Spinal cord (tissue), 10 donors: ENCODE measurements around the gene DGKQ. TPM values are rescaled to one million over a fixed set of nuclear protein-coding genes. Genes with fewer than 3 reads are reported as not detected.

Experiments
- DNase-seq, 6 donors: peaks; one replicate each; pipeline versions ENCODE4 v3.0.0 to v3.0.0-alpha.2; 2013 to 2015; ENCODE audit warnings: low spot score in 6 of 6, low read depth in 4 of 6
- H3K27ac ChIP-seq: one replicate; pipeline ENCODE4 v1.5.1; 2013; ENCODE audit warnings: low read depth, low read length, control low read depth
- H3K27me3 ChIP-seq: one replicate; pipeline ENCODE4 v1.6.1; 2013; ENCODE audit warnings: low read length; ENCODE audit not compliant: control insufficient read depth, insufficient read depth
- H3K36me3 ChIP-seq: one replicate; pipeline ENCODE4 v1.6.1; 2013; ENCODE audit warnings: low read length; ENCODE audit not compliant: control insufficient read depth, insufficient read depth
- H3K4me1 ChIP-seq: one replicate; pipeline ENCODE4 v1.6.1; 2013; ENCODE audit warnings: low read length; ENCODE audit not compliant: control insufficient read depth, insufficient read depth
- H3K4me3 ChIP-seq: one replicate; pipeline ENCODE4 v1.5.1; 2013; ENCODE audit warnings: low read depth, low read length, control low read depth
- H3K9me3 ChIP-seq: one replicate; pipeline ENCODE4 v1.6.1; 2013; ENCODE audit warnings: low read length; ENCODE audit not compliant: control insufficient read depth, insufficient read depth
- WGBS: methylation state at CpG from one replicate; pipeline ENCODE4 v1.1.5; 2013; ENCODE audit warnings: missing lambda C conversion rate; ENCODE audit not compliant: insufficient coverage; 5-methylcytosine and 5-hydroxymethylcytosine counted together
- polyA plus RNA-seq, 2 donors: library from polyadenylated mRNA; unstranded; fragments of 120-200 nt; gene quantifications; one replicate each; pipeline ENCODE4 v1.2.1, GENCODE V29; 2013; ENCODE audit not compliant: insufficient read length in 2 of 2
- total RNA-seq, 2 donors: library from RNA; depleted of rRNA in 1 of 2; stranded (reverse); fragments of 120-200 nt in 1 of 2; fragments of >200 nt in 1 of 2; gene quantifications; one replicate each; pipeline versions ENCODE4 v1.2.3 to v1.2.4, GENCODE V29; 2013 to 2014
- donor health status: healthy.

Gene DGKQ
- total and polyA plus RNA-seq, 4 donors, result 10.4 to 28.4 (median 18.4) TPM

- peaks cover 81% of the 10 kb centered on the region for H3K4me1 ChIP-seq
Measured at GRCh38 chr4:1017706-1018105, 44.3 kb upstream of the DGKQ start.

GRCh38 chr4:1017211-1017610 lies 43.8 kb upstream of the DGKQ start:
- DNase-seq, result no peak
- Histone ChIP-seq H3K27ac (no peak overlapping the region), H3K36me3 (peaks cover 72% of the 10 kb centered on the region), H3K4me1 (peaks cover 81% of the 10 kb centered on the region), H3K4me3 (no peak overlapping the region), H3K27me3 (no peaks in the 10 kb centered on the region), H3K9me3 (no peaks in the 10 kb centered on the region)
- 76% methylated on average over 14 of the region's 16 CpGs for WGBS

More at GRCh38 chr4:1017706-1018105, 44.3 kb upstream of the DGKQ start:
- H3K36me3 ChIP-seq, result peaks cover 75% of the 10 kb centered on the region
- no peaks in the 10 kb centered on the region for H3K27me3 ChIP-seq
- no peak overlapping the region for H3K4me3 ChIP-seq
- H3K9me3 ChIP-seq, result no peaks in the 10 kb centered on the region
- no peak for DNase-seq
- no peak overlapping the region for H3K27ac ChIP-seq
- WGBS, result 75% methylated on average over 11 of the region's 15 CpGs

GRCh38 chr4:1015746-1016145 lies 42.4 kb upstream of the DGKQ start:
- 76% methylated on average over 10 of the region's 10 CpGs for WGBS
- peaks cover 2% of the 10 kb centered on the region for H3K27me3 ChIP-seq
- DNase-seq, result no peak
- peak overlapping the region; percentile 86 for H3K27ac ChIP-seq
- H3K36me3 ChIP-seq, result peaks cover 61% of the 10 kb centered on the region
- peaks cover 88% of the 10 kb centered on the region for H3K4me1 ChIP-seq
- H3K4me3 ChIP-seq, result no peak overlapping the region
- no peaks in the 10 kb centered on the region for H3K9me3 ChIP-seq

- no peak for DNase-seq
- no peak overlapping the region for H3K4me3 ChIP-seq
- H3K27ac ChIP-seq, result peak overlapping the region; percentile 86
- 37% methylated on average over 8 of the region's 8 CpGs for WGBS
- peaks cover 91% of the 10 kb centered on the region for H3K4me1 ChIP-seq
- H3K9me3 ChIP-seq, result no peaks in the 10 kb centered on the region
- H3K36me3 ChIP-seq, result peaks cover 61% of the 10 kb centered on the region
- peaks cover 8% of the 10 kb centered on the region for H3K27me3 ChIP-seq
Measured at GRCh38 chr4:1015179-1015578, 41.8 kb upstream of the DGKQ start.

GRCh38 chr4:1014291-1015167 lies 41.2 kb upstream of the DGKQ start:
- Histone ChIP-seq H3K27ac (peak overlapping the region; percentile 86), H3K4me1 (peaks cover 89% of the 10 kb centered on the region), H3K27me3 (peaks cover 11% of the 10 kb centered on the region), H3K4me3 (no peak overlapping the region), H3K36me3 (peaks cover 56% of the 10 kb centered on the region), H3K9me3 (no peaks in the 10 kb centered on the region)
- WGBS, result 23% methylated on average over 28 of the region's 36 CpGs
- peak in 4 of 6 donors; percentile 61 to 91 (median 84) for DNase-seq

- H3K9me3 ChIP-seq, result no peaks in the 10 kb centered on the region
- H3K36me3 ChIP-seq, result peaks cover 50% of the 10 kb centered on the region
- peak overlapping the region; percentile 86 for H3K27ac ChIP-seq
- no peak overlapping the region for H3K4me3 ChIP-seq
- 92% methylated on average over 40 of the region's 43 CpGs for WGBS
- peaks cover 19% of the 10 kb centered on the region for H3K27me3 ChIP-seq
- H3K4me1 ChIP-seq, result peaks cover 88% of the 10 kb centered on the region
- no peak for DNase-seq
Measured at GRCh38 chr4:1013225-1014073, 40.1 kb upstream of the DGKQ start.

- peak in 2 of 6 donors; percentile 31 to 62 for DNase-seq
- Histone ChIP-seq H3K4me3 (peak overlapping the region; percentile 45), H3K9me3 (no peaks in the 10 kb centered on the region), H3K27ac (no peak overlapping the region), H3K36me3 (peaks cover 39% of the 10 kb centered on the region), H3K27me3 (peaks cover 26% of the 10 kb centered on the region), H3K4me1 (peaks cover 75% of the 10 kb centered on the region)
- 5% methylated on average over 56 of the region's 69 CpGs for WGBS
Measured at GRCh38 chr4:1012034-1012739, 38.8 kb upstream of the DGKQ start.

- peaks cover 70% of the 10 kb centered on the region for H3K4me1 ChIP-seq
- H3K36me3 ChIP-seq, result peaks cover 34% of the 10 kb centered on the region
- H3K4me3 ChIP-seq, result no peak overlapping the region
- DNase-seq, result no peak
- H3K27me3 ChIP-seq, result peaks cover 26% of the 10 kb centered on the region
- H3K27ac ChIP-seq, result no peak overlapping the region
- no peaks in the 10 kb centered on the region for H3K9me3 ChIP-seq
- WGBS, result 0% methylated on average over 53 of the region's 69 CpGs
Measured at GRCh38 chr4:1011666-1012033, 38.3 kb upstream of the DGKQ start.

- DNase-seq, result peak in 3 of 6 donors; percentile 66 to 91 (median 74)
- Histone ChIP-seq H3K36me3 (peaks cover 29% of the 10 kb centered on the region), H3K4me1 (peaks cover 65% of the 10 kb centered on the region), H3K9me3 (no peaks in the 10 kb centered on the region), H3K4me3 (peak within 1 kb of the TSS; percentile 45), H3K27me3 (peaks cover 26% of the 10 kb centered on the region), H3K27ac (no peak within 1 kb of the TSS)
- under 1% methylated on average over 85 of the region's 89 CpGs for WGBS
Measured at GRCh38 chr4:1011022-1011665, 37.8 kb upstream of the DGKQ start, which contains the start of gene FGFRL1. TSS of gene FGFRL1 (plus strand) at chr4:1011626. CDS start at chr4:1012486, 860 bp downstream.
